ENCODE measurements around the gene CAMKK2.

CAMKK2 gene

DNA sequence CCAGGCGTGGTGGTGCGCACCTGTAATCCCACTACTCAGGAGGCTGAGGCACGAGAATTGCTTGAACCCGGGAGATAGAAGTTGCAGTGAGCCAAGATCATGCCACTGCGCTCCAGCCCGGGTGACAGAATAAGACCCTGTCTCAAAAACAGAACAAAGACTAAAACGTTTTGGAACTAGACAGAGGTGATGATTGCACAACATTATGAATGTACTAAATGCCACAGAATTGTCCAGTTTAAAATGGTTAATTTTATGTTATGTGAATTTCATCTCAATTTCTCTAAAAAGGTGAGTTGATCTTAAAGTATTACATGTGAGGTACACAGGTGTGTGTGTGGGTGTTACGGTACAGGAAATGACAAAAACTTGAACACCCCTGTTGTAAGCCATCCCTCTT is 70.1 kb downstream of the CAMKK2 start:
- TF ChIP-seq, protein P1, sequence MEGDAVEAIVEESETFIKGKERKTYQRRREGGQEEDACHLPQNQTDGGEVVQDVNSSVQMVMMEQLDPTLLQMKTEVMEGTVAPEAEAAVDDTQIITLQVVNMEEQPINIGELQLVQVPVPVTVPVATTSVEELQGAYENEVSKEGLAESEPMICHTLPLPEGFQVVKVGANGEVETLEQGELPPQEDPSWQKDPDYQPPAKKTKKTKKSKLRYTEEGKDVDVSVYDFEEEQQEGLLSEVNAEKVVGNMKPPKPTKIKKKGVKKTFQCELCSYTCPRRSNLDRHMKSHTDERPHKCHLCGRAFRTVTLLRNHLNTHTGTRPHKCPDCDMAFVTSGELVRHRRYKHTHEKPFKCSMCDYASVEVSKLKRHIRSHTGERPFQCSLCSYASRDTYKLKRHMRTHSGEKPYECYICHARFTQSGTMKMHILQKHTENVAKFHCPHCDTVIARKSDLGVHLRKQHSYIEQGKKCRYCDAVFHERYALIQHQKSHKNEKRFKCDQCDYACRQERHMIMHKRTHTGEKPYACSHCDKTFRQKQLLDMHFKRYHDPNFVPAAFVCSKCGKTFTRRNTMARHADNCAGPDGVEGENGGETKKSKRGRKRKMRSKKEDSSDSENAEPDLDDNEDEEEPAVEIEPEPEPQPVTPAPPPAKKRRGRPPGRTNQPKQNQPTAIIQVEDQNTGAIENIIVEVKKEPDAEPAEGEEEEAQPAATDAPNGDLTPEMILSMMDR (IDR thresholded peaks at IDR 0.05; ENCODE audit: extremely low read depth, missing control alignments): no peak
- DNase-seq (ENCODE audit: low spot score): no peak

GRCh38 chr12:121224591-121224990 is 71.9 kb downstream of the CAMKK2 start:
- TF ChIP-seq, protein P1 (IDR thresholded peaks at IDR 0.05; ENCODE audit: extremely low read depth, missing control alignments): no peak
- no peak for DNase-seq (ENCODE audit: low spot score)

DNA sequence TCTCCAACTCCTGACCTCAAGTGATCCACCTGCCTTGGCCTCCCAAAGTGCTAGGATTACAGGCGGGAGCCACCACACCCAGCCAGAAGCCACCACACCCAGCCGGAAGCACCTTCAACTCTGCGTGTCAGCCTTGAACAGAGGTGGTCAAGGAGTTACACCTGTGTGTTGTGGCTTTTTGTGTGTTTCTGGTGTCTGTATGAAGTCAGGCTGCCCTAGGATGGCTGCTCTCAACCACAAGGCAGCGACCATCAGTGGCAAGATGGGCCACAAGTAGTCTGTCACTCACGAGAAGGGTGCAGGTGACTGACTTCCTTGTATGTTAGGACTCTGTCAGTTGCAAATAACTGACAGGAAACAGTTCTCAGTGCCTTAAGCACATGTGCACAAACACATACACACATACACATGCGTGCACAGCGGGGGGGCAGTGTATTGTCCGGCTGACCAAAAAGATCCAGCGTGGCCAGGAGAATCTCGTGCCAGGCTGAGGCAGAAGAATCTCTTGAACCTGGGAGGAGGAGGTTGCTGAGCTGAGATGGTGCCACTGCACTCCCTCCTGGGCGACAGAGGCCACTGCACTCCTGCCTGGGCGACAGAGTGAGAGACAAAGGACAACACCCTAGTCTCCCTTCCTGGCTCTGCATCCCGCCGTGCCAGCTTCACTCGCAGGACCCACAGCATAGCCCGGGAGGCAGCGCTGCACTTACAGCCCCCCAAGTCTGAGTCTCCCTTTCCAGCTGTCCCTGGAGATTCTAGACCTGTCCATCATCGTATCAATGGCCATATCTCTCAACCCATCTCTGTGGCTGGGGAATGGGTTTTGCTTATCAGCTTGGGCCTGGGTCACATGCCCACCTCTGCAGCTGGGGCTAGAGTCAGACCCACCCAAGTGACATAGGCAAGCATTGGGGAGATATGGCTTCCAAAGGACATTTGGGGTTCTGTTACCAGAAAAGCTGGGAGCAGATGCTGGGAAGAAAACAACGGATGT is 72.9 kb downstream of the CAMKK2 start:
- TF ChIP-seq, protein P1 (IDR thresholded peaks at IDR 0.05; ENCODE audit: extremely low read depth, missing control alignments): peak; percentile 25
- peak; percentile 42 for DNase-seq (ENCODE audit: low spot score)

GRCh38 chr12:121222847-121223246 is 73.7 kb downstream of the CAMKK2 start:
- TF ChIP-seq, protein P1 (IDR thresholded peaks at IDR 0.05; ENCODE audit: extremely low read depth, missing control alignments): no peak
- DNase-seq (ENCODE audit: low spot score): no peak

DNA sequence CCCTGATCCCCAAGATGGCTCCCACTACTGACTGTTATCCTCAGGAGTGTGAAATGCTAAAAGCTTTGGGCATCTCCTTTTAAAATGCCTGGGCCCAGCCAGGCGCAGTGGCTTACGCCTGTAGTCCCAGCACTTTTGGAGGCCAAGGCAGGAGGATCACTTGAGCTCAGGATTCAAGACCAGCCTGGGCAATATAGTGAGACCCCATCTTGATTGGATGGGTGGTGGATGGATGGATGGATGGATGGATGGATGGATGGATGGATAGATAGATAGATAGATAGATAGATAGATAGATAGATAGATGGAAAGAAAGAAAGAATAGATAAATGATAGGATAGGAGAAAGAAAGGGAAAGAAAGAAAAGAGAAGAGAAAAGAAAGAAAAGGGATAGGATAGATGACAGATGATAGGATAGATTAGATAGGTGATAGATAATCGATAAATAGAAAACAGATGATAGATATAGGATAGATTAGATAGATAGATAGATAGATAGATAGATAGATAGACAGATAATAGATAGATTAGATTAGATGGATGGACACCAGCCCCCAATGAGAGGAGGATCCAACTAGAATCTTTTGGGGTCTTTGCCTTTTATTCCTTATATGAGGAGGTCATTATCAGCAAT is 77.0 kb downstream of the CAMKK2 start:
- no peak for DNase-seq (ENCODE audit: low spot score)
- TF ChIP-seq, protein P1 (IDR thresholded peaks at IDR 0.05; ENCODE audit: extremely low read depth, missing control alignments): no peak

GRCh38 chr12:121218588-121219352 is 77.7 kb downstream of the CAMKK2 start:
- DNase-seq (ENCODE audit: low spot score): no peak
- TF ChIP-seq, protein P1 (IDR thresholded peaks at IDR 0.05; ENCODE audit: extremely low read depth, missing control alignments): no peak
